Activated naive CD4-positive, alpha-beta T cell treated with anti-CD3 and anti-CD28 coated beads, Interleukin-2, amount 10 ng/mL, durations not matched to agents 7 days and 5 days (primary cell): Measurements from ENCODE around the gene ZNF439.
"Not testable (repeated sequence)": the region's sequence is repeated elsewhere in the genome, so short reads cannot be mapped to it uniquely, and the experiment has no call there.

ENCODE experiments used
- CTCF ChIA-PET: fragments of 350-600 bp; sonication (Branson Sonifier 250); formaldehyde crosslinking; loops from one replicate; lab custom pipeline; 2021; ENCODE audit warnings: antibody characterized with exemption; lab: Charles Lee
- DNase-seq: peaks from one replicate; pipeline ENCODE4 v3.0.0-alpha.2; 2020
- H3K27ac Mint-ChIP-seq: one replicate; pipeline ENCODE4 v1.8.0; 2021; ENCODE audit warnings: mild to moderate bottlenecking, moderate library complexity, mixed read lengths
- H3K27me3 Mint-ChIP-seq: one replicate; pipeline ENCODE4 v1.8.0; 2021; ENCODE audit warnings: mild to moderate bottlenecking, mixed read lengths
- H3K36me3 Mint-ChIP-seq: one replicate; pipeline ENCODE4 v1.8.0; 2021; ENCODE audit warnings: mixed read lengths
- H3K4me1 Mint-ChIP-seq: one replicate; pipeline ENCODE4 v1.8.0; 2021; ENCODE audit warnings: mixed read lengths
- H3K4me3 Mint-ChIP-seq: one replicate; pipeline ENCODE4 v1.8.0; 2021; ENCODE audit warnings: mild to moderate bottlenecking, moderate library complexity, mixed read lengths
- H3K9me3 Mint-ChIP-seq: one replicate; pipeline ENCODE4 v1.8.0; 2021; ENCODE audit warnings: mixed read lengths

ZNF439 gene

GRCh38 chr19:11882606-11883005, 34.1 kb downstream of the ZNF439 start:
- CTCF ChIA-PET: interaction anchor here (0.6 to 5.2 kb wide), 5 partner anchors 9 to 258 kb away, joined by 3 to 27 read pairs (median 6); partner anchors contain the start of genes ZNF20 and ZNF491
- Mint-ChIP-seq H3K9me3 (peaks cover 7% of the 10 kb centered on the region), H3K27ac (no peak overlapping the region), H3K27me3 (peaks cover 6% of the 10 kb centered on the region), H3K4me1 (peaks cover 8% of the 10 kb centered on the region), H3K4me3 (no peak overlapping the region), H3K36me3 (no peaks in the 10 kb centered on the region)
- DNase-seq: no peak

DNA sequence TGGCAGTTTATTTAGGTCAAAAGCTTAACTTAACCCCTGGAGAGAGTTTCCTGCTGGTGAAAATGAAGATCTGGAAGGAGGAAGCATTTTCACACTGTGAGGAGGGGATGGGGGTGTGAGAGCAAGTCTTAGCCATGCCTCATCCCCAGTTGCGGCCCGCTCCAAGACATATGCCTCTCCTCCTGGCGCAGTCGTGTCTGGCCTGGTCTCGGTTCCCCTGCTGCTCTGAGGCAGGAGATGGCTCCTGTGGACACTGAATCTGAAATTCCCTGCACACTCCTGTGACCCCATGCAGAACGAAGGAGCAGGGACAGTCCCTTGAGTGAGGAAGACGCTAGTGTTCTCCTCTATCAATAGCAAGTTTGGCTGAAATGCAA, 38.7 kb downstream of the ZNF439 start:
- CTCF ChIA-PET: interaction anchor here (1.1 kb wide), 1 partner anchor 89 kb away, joined by 3 read pairs; the partner anchor contains the start of gene ZNF491
- Mint-ChIP-seq H3K27me3 (peaks cover 11% of the 10 kb centered on the region), H3K36me3 (peaks cover 14% of the 10 kb centered on the region), H3K4me1 (peaks cover 27% of the 10 kb centered on the region), H3K4me3 (peak overlapping the region; percentile 83), H3K27ac (peak overlapping the region; percentile 89), H3K9me3 (peaks cover 8% of the 10 kb centered on the region)
- DNase-seq: no peak

DNA sequence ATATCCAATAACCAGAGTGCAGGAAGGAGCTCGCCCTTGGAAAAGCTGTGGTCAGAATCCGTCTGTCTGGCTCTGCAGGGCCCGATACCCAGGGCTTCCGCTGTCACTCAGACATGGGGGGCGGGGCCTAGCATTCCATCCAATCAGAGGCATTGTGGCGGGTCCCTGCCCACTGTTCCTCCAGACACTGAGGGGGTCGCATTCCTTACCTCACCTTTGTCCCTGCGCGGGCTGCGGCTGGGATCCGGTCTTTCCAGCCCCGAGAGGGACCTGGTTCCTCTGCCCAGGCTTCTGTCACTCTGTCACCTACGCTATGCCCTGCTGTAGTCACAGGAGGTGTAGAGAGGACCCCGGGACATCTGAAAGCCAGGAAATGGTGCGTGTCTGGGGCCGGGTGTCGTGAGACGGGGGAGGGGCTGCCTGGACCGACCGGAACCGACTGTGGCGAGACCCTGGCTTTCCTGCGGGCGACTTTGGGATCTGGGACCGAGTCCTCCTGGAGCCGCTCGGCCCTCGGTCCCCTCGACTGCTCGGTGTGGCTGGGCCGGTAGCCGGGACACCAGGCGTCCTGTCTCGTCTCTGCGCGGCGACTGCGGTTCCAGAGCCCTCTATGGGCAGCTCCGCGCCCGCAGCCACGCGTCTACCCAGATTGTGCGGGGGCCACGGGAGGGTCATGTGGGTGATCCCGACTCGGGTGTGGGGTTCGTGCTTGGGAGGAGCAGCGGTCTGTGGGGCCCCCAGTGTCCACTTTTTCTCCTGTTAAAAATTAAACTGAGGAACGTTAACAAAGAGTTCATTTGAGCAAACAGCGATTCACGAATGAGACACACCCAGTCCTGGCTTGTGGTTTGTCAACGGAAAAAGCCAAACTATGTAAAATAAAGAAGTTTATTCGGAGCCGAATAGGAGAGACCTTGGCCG, 39.3 kb downstream of the ZNF439 start, which contains the start of gene ZNF69:
Gene ZNF69 (plus strand): TSS at position 172 of the 921 bp plus-strand sequence. CDS start 142 bp downstream, at position 314.
- Mint-ChIP-seq H3K36me3 (peaks cover 14% of the 10 kb centered on the region), H3K27me3 (peaks cover 11% of the 10 kb centered on the region), H3K27ac (peak within 1 kb of the TSS; percentile 89), H3K4me1 (peaks cover 27% of the 10 kb centered on the region), H3K4me3 (peak within 1 kb of the TSS; percentile 83), H3K9me3 (peaks cover 8% of the 10 kb centered on the region)
- CTCF ChIA-PET: interaction anchor here (1.1 kb wide), 1 partner anchor 90 kb away, joined by 3 read pairs; the partner anchor contains the start of gene ZNF491
- peak; percentile 73 for DNase-seq

GRCh38 chr19:11889901-11890300, 41.4 kb downstream of the ZNF439 start:
- H3K4me3 Mint-ChIP-seq: peak overlapping the region; percentile 37
- H3K4me1 Mint-ChIP-seq: peaks cover 27% of the 10 kb centered on the region
- DNase-seq, CTCF ChIA-PET, H3K27ac Mint-ChIP-seq: not testable (repeated sequence)
- peaks cover 11% of the 10 kb centered on the region for H3K27me3 Mint-ChIP-seq
- peaks cover 15% of the 10 kb centered on the region for H3K36me3 Mint-ChIP-seq
- peaks cover 18% of the 10 kb centered on the region for H3K9me3 Mint-ChIP-seq

- Mint-ChIP-seq H3K4me3 (no peak overlapping the region), H3K4me1 (peaks cover 27% of the 10 kb centered on the region), H3K27me3 (peaks cover 11% of the 10 kb centered on the region), H3K36me3 (peaks cover 21% of the 10 kb centered on the region), H3K9me3 (peaks cover 24% of the 10 kb centered on the region), H3K27ac (no peak overlapping the region)
- CTCF ChIA-PET: no interaction called here
- DNase-seq: no peak
Observed at GRCh38 chr19:11890634-11891033, 42.1 kb downstream of the ZNF439 start.

GRCh38 chr19:11894851-11895250, 46.3 kb downstream of the ZNF439 start:
- CTCF ChIA-PET: no interaction called here
- no peak for DNase-seq
- H3K27ac Mint-ChIP-seq: no peak overlapping the region
- H3K4me3 Mint-ChIP-seq: no peak overlapping the region
- H3K36me3 Mint-ChIP-seq: peaks cover 14% of the 10 kb centered on the region
- no peaks in the 10 kb centered on the region for H3K27me3 Mint-ChIP-seq
- peaks cover under 1% of the 10 kb centered on the region for H3K4me1 Mint-ChIP-seq
- H3K9me3 Mint-ChIP-seq: peaks cover 30% of the 10 kb centered on the region

DNA sequence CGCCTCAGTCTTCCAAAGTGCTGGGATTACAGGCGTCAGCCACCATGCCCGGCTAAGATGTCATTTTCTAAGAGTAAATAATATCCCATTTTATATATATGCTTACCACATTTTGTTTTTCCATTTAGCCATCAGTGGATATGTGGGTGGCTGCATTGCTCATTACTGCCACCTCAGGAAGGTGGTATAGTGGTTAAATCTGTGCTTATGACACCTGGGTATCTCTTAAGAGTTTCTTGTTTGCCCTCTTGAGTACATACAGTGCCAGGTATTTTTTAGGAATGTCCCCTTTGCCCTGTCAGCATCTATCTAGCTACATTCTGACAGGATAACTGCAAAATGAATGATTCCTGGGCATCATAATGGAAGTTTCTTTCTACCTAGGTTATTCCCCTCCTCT, 53.7 kb downstream of the ZNF439 start:
- CTCF ChIA-PET: no interaction called here
- Mint-ChIP-seq H3K9me3 (peaks cover 65% of the 10 kb centered on the region), H3K36me3 (peaks cover 33% of the 10 kb centered on the region), H3K4me1 (no peaks in the 10 kb centered on the region), H3K27ac (no peak overlapping the region), H3K27me3 (no peaks in the 10 kb centered on the region), H3K4me3 (no peak overlapping the region)
- no peak for DNase-seq

DNA sequence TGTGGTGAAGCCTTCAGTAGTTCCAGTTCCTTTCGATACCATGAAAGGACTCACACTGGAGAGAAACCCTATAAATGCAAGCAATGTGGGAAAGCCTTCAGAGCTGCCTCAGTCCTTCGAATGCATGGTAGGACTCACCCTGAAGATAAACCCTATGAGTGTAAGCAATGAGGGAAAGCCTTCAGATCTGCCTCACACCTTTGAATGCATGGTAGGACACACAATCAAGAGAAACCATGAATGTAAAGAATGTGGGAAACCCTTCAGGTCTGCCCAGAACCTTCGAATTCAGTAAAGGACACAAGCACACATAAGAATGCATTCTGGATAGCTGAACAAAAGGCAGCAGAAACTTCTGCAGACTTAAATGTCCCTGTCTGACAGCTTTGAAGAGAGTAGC, 57.4 kb downstream of the ZNF439 start:
- H3K27ac Mint-ChIP-seq: no peak overlapping the region
- H3K27me3 Mint-ChIP-seq: no peaks in the 10 kb centered on the region
- DNase-seq: no peak
- H3K4me1 Mint-ChIP-seq: no peaks in the 10 kb centered on the region
- H3K9me3 Mint-ChIP-seq: peaks cover 77% of the 10 kb centered on the region
- CTCF ChIA-PET: no interaction called here
- H3K36me3 Mint-ChIP-seq: peaks cover 38% of the 10 kb centered on the region
- H3K4me3 Mint-ChIP-seq: no peak overlapping the region

GRCh38 chr19:11911937-11912336, 63.4 kb downstream of the ZNF439 start:
- H3K27ac Mint-ChIP-seq, H3K27me3 Mint-ChIP-seq, CTCF ChIA-PET, H3K4me3 Mint-ChIP-seq, H3K4me1 Mint-ChIP-seq, DNase-seq: not testable (repeated sequence)
- H3K9me3 Mint-ChIP-seq: peaks cover 58% of the 10 kb centered on the region
- peaks cover 17% of the 10 kb centered on the region for H3K36me3 Mint-ChIP-seq

DNA sequence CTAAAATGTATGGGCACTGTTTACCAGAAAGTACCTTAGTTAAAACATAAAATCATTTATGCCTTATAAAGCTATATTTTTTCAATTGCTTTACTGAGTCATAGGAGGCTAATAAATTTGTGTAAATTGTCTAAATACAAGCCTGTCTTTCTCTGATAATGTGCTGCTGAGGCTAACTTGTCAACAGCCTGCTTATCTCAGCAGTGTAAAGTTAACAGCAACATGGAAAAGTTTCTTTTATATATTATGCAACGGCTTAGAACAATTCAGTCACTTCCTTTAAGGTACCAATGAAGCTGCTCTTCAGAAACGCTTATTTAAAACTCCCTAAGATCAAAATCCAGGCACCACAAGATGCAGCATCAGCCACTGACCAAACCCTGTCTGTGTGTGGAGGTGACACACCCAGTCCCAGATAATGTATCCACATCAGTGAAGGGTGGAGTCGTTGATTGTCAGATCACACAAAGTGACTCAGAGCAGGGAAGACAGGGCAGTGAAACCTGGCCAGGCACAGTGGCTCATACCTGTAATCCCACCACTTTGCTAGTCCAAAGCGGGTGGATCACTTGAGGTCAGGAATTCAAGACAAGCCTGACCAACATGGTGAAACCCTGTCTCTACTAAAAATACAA, 66.0 kb downstream of the ZNF439 start:
- H3K4me1 Mint-ChIP-seq, H3K4me3 Mint-ChIP-seq, CTCF ChIA-PET, H3K36me3 Mint-ChIP-seq, H3K27me3 Mint-ChIP-seq, DNase-seq, H3K27ac Mint-ChIP-seq: not testable (repeated sequence)
- peaks cover 39% of the 10 kb centered on the region for H3K9me3 Mint-ChIP-seq
